NB4 (cell line): ENCODE measurements around the gene GDF10.

ENCODE experiments used
- DNase-seq: peaks from one replicate; pipeline ENCODE4 v3.0.0; 2010; ENCODE audit warnings: low read depth
- H3K4me3 ChIP-seq: one replicate; pipeline ENCODE4 v1.5.1; 2011; ENCODE audit warnings: mild to moderate bottlenecking, low read depth, low read length, moderate library complexity
- CTCF ChIP-seq: IDR thresholded peaks from one replicate; pipeline ENCODE4 v1.5.1; 2012; ENCODE audit warnings: low read depth, low read length
- MAX ChIP-seq: IDR thresholded peaks from 2 replicates; pipeline ENCODE4 v1.6.1; 2011; ENCODE audit warnings: low read depth, low read length
- MYC ChIP-seq: IDR thresholded peaks from 2 replicates; pipeline ENCODE4 v1.6.1; 2011; ENCODE audit warnings: low read depth, low read length
- POLR2A ChIP-seq: IDR thresholded peaks from 2 replicates; pipeline ENCODE4 v1.6.1; 2011; ENCODE audit warnings: mild to moderate bottlenecking; ENCODE audit not compliant: insufficient read length; ENCODE audit errors: extremely low read depth

GDF10 gene

GRCh38 chr10:47255033-47255813, 44.8 kb upstream of the GDF10 start:
- no peak for TF ChIP-seq CTCF
- peak; percentile 60 for TF ChIP-seq MAX
- TF ChIP-seq POLR2A: no peak
- peak; percentile 51; the same call in 1 of the 2 replicates for TF ChIP-seq MYC
- DNase-seq: peak; percentile 86
- H3K4me3 ChIP-seq: no peak overlapping the region

- TF ChIP-seq POLR2A (no peak), CTCF (no peak)
- no peak overlapping the region for H3K4me3 ChIP-seq
- DNase-seq: no peak
Measured at GRCh38 chr10:47255866-47256265, 44.1 kb upstream of the GDF10 start.

- TF ChIP-seq MYC (no peak), MAX (no peak), CTCF (no peak)
- DNase-seq: peak; percentile 53
Measured at GRCh38 chr10:47256751-47257336, 43.2 kb upstream of the GDF10 start.

GRCh38 chr10:47257396-47258120, 42.4 kb upstream of the GDF10 start:
- H3K4me3 ChIP-seq: no peak overlapping the region
- DNase-seq: peak; percentile 91
- TF ChIP-seq CTCF: no peak
- peak; percentile 52; the same call in 1 of the 2 replicates for TF ChIP-seq MAX
- peak; percentile 69 for TF ChIP-seq MYC

More at GRCh38 chr10:47256751-47257336, 43.2 kb upstream of the GDF10 start:
- no peak overlapping the region for H3K4me3 ChIP-seq

- DNase-seq: no peak
- no peak overlapping the region for H3K4me3 ChIP-seq
- TF ChIP-seq MYC: no peak
- TF ChIP-seq POLR2A: no peak
- no peak for TF ChIP-seq CTCF
- no peak for TF ChIP-seq MAX
Measured at GRCh38 chr10:47258921-47259320, 41.1 kb upstream of the GDF10 start.
